Anterior cingulate cortex (tissue), 58 donors: ENCODE data around the gene HRH1.
"Not testable (repeated sequence)": the region's sequence is repeated elsewhere in the genome, so short reads cannot be mapped to it uniquely, and the experiment has no call there.

ENCODE experiments used
- DNase-seq, 58 donors: peaks; one replicate each; lab custom pipeline; 2025; lab: John Stamatoyannopoulos, UW

Gene HRH1

DNA sequence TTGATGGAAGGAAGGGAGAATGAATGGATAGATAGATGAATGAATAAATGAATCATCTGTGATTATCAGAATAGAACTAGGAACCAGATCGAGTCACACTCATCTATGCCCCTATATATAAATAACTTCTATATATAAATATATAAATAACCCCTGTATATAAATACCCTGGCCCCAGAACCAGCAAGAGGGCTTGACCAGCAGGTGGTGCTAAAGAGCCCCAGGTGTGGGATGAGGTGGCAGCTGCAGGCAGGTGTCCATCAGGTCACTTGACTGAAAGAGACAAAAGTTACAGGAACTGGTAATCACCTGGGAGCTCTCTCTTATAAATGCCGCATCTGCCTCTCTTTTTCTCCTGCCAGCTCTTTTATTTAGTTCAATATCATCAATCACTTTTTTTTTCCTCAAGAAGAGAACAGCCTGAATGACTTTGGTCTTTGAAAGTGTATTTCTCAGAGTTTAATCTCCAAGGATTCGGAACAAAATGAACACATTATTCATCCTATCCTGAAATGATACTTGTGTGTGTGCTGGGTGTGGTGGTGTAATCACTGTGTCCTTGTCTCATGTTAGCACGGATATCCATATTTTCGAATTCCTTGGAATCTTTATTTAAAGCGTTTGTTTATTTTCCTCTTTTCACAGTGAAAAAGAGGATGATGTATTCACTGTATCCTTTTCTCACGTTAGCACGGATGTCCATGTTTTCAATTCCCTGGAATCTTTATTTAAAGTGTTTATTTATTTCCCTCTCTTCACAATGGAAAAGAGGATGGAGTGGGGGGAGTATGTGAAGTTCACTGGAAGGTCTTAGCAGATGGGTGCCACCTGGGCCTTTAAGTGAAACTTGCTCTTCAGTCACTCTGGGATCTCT lies 82.5 kb downstream of the HRH1 start:
- DNase-seq, result peak in 8 of 58 donors; percentile 2 to 47 (median 10)

DNA sequence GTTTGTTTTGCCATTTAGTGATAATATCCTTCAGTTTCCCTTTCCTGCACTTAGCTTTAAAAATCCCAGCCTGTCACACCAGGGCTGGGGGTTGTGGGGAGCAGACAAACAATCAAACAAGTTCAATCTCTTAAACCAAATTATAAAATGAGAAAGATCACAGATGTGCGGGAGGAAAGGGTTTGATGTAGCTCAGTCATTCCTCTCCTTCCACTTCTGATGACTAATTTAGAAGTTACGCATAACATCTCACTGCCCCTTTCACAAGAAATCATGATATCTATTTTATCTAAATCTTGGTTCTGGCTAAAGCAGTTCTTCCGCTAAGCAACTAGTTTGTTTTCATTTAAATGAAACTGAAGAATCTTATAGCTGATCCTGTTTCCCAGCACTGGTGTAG lies 83.8 kb downstream of the HRH1 start:
- DNase-seq, result no peak

DNA sequence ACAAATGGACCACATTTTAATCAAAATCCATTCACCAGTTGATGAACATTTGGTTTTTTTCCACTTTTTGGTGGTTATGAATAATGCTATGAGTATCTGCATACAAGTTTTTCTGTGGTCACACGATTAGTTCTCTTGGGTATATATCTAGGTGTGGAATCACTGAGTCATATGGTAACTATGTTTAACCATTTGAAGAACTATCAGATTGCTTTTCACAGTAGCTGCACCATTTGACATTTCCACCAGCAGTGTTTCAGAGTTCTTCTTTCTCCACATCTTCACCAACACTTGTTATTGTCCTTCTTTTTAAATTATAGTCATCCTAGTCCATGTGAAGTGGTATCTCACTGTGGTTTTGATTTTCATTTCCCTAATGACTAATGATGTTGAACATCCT lies 84.6 kb downstream of the HRH1 start:
- DNase-seq, result no peak

DNA sequence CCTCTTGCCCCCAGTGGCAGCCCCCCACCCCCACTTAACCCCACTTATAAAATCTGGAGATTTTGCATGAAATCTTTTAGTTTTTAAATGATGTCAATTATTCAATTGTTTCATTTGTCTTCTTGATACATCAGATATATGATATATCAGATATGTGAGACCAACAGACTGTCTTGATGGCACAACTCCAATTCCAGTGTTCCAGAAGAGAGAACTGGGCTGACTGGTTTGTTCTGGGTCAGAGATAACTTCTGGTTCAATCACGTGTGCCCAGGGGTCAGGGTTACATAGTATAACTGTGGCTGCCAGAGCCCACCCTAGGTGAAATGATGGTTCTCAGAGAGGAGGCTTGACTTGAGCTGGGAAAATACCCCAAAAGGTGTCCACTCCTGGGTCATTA lies 85.5 kb downstream of the HRH1 start:
- no peak for DNase-seq

DNA sequence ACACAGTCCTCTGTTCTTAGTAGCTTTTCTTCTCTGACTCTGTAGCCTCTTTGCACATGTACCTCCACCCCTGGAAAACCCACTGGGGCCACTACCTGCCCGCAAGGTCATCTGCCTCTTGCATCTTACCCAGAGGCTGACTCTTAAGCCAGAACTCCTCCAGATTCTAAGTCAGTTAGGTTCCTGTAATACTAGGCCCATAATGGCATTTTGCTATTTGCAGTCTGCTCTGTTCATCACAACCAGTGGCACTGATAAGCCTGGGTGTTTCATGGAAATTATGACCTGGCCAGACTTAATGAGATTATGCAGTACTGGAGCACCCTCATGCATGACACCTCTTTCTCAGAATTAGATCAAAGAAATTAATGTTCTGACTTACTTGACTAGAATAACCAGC lies 86.2 kb downstream of the HRH1 start:
- DNase-seq, result no peak

DNA sequence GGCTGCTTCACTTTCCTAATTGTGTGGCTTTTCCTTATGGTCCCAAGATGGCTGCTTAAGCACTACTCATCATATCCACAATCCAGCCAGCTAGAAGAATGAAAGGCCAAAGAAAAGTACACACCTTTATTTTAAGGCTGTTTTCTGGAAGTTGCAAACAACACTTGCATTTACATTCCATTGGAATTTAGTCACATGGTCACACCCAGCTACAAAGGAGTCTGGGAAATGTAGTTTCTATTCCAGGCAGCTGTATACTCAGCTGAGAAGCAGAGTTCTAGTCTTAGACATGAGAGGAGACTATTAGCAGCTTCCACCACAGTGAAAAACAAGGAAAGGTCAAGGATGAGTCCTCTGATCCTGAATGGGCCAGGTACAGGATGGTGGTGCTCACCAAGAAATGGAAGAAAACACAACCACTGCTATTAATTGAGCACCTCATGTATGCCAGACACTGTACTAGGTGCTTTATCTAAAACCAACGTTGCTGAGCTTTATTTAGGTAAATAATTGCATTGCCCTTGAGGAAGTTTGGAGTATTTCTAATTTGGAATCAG lies 89.9 kb downstream of the HRH1 start:
- no peak for DNase-seq

DNA sequence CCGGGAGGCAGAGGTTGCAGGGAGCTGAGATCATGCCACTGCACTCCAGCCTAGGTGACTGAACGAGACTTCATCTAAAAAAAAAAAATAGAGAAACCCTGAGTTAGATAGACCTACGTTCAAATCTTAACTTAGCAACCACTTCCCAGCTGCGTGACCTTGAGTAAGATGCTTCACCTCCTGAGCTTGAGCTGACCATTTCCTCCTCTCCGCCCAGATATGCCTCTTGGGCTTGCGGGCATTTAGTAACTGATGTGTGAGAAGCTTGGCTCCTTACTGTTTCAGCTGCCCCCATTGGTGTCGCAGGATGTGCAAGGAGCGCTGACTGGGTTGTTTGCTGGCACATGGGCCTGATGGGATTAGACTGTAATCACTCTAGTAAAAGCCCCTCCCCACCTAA lies 91.0 kb downstream of the HRH1 start:
- DNase-seq, result no peak

DNA sequence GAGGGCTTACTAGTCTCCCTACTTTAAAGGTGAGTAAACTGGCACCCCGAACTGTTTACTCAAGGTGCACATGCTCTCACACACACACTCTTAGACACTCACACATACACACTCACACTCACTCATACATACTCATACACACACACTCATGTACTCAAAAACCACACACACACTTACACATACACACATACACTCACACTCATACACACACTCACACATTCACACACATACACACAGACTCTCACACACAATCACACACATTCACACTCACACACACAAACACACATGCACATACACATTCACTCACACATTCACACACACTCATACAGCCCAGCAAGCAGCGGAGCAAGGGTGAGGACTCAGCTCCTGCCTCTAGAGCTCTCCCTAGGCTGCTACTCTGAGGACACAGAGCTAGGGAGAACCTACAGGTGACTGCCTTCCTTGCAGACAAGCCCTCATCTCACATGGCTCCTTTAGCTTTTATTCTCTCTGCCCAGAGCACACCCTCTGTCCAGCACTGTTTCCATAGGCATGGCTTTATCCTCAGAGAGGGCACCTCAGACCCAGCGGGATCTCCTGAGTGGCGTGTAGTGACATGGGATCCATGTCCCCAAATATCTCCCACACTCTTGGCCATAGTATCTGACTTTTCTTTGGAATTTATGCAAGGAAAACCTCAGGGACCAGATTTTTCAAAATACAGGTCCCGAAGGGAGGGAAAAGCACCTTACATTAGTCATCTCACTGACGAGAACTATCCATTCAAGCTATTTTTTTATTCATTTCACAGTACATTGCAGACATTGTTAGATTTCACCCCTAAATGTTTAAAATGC lies 91.8 kb downstream of the HRH1 start:
- no peak for DNase-seq

DNA sequence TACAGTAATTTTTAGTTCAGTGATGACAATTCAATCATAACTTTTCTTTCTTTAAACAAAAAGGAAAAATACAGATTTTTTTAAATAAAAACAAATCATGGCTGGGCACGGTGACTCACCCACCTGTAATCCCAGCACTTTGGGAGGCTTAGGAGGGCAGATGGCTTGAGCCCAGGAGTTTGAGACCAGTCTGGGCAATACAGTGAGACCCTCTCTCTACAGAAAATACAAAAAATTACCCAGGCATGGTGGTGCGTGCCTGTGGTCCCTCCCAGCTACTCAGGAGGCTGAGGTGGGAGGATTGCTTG lies 92.3 kb downstream of the HRH1 start:
- DNase-seq, result no peak

DNA sequence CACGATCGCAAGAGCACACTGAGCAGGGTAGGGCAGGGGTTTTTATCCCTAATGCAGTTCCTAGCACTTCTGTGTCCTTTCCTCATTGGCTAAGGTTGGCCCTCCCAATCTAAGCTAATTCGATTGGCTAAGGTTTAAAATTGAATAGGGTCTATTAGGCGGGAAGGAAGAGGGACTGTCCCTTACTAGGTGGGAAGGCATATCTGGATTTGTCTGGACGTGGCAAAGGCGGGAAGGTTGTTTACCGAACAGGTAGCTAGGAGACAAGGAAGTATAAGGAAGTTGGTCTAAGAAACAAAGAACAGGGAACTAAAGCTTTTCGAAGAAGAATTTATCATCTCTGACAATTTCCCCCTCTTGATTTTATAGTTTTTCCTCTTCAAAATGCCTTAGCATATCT lies 93.1 kb downstream of the HRH1 start:
- DNase-seq, result no peak

DNA sequence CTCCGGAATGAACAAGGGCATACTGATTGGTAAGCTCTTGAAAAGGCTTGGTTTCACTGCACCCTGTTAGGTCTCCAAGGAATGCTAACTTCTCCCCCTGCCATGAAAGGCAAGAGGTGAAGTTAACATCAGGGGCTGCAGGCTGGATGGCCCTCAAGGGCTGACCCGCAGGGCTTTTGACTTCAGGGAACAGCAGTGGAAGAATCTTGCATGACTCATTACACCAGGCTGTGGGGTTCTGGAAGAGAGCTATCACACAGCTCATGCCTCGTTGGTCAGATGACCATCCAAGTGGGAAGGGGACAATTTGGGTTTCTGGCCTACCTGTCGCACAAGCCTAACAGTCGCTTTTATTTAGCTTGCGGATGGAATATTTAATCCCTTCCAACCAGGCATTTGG lies 94.3 kb downstream of the HRH1 start:
- no peak for DNase-seq

DNA sequence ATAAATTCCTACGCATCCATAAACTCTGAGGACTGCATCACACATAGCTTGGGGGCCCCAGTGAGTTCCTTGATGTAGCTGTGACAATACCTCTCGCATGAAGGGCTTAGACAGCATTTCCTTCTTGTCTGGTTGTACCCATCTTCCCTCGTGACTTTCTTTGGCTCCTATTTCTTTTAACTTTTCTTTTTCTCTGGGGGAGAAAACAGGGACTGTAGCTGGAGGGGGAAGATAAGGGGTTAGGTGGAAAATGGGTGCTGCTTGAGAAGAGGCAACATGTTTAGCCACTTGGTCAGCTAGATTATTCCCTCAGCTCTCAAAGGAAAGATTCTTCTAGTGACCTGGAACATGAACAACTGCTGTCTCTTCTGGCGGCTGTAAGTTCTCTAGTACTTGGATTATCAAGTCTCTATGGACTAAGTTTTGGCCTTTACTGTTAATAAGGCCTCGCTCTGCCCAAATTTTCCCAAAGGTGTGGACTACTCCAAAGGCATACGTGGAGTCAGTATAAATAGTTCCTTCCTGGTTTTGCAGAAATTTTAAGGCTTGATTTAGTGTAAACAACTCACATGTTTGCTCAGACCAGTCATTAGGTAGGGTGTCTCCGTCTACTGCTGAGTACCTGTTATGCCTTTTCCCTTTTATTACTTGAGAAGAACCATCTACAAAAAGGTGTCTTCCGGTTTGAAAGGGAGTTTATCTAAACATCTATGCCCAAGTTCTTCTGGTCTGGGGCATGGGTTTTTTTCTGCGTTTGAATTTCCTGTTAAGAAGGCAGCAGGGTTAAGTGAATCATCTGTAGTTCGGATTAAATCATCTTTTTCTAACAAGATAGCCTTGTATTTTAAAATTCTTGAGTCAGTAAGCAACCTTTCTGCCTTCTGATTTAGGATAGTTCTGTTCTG lies 96.9 kb downstream of the HRH1 start:
- no peak for DNase-seq

DNA sequence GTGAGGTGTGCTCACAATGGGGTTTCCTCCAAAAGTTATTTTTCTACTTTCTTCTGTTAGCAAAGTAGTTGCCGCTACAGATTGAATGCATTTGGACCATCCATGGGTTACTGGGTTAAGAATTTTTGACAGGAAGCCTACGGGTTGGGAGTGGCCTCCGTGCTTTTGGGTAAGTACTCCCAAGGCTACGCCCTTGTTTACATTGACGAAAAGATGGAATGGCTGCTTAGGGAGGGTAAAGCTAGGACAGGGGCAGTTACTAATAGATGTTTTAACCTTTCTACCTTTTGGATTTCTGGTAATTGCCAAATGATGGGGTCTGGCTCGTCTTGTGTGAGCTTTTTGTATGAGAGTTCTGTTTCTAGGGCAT lies 97.5 kb downstream of the HRH1 start:
- DNase-seq, result no peak

DNA sequence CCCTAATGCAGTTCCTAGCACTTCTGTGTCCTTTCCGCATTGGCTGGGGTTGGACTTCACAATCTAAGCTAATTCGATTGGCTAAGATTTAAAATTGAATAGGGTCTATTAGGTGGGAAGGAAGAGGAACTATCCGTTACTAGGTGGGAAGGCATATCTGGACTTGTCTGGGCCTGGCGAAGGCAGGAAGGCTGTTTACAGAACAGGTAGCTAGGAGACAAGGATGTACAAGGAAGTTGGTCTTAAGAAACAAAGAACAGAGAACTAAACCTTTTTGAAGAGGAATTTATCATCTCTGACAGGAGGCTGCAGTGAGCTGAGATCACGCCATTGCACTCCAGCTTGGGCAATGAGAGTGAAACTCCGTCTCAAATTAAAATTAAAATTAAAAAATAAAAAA lies 100.6 kb downstream of the HRH1 start:
- DNase-seq, result no peak

DNA sequence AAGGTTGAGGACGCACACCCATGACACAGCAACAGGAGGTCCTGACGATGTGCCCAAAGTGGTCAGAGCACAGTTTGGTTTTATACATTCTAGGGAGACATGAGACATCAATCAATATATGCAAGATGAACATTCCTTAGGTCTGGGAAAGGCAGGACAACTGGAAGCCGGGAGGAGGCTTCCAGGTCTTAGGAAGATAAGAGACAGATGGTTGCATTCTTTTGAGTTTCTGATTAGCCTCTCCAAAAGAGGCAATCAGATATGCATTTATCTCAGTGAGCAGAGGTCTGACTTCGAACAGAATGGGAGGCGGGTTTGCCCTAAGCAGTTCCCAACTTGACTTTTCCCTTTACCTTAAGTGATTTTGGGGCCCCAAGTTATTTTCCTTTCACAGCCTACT lies 101.2 kb downstream of the HRH1 start:
- DNase-seq, result not testable (repeated sequence)

DNA sequence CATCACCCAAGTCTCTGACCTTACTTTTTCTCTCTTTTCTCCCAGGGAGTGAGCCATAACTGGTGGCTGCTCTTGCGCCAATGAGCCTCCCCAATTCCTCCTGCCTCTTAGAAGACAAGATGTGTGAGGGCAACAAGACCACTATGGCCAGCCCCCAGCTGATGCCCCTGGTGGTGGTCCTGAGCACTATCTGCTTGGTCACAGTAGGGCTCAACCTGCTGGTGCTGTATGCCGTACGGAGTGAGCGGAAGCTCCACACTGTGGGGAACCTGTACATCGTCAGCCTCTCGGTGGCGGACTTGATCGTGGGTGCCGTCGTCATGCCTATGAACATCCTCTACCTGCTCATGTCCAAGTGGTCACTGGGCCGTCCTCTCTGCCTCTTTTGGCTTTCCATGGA lies 104.7 kb downstream of the HRH1 start:
- DNase-seq, result no peak

DNA sequence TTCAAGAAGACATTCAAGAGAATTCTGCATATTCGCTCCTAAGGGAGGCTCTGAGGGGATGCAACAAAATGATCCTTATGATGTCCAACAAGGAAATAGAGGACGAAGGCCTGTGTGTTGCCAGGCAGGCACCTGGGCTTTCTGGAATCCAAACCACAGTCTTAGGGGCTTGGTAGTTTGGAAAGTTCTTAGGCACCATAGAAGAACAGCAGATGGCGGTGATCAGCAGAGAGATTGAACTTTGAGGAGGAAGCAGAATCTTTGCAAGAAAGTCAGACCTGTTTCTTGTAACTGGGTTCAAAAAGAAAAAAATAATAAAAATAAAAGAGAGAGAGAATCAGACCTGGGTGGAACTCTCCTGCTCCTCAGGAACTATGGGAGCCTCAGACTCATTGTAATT lies 106.2 kb downstream of the HRH1 start:
- DNase-seq, result no peak

DNA sequence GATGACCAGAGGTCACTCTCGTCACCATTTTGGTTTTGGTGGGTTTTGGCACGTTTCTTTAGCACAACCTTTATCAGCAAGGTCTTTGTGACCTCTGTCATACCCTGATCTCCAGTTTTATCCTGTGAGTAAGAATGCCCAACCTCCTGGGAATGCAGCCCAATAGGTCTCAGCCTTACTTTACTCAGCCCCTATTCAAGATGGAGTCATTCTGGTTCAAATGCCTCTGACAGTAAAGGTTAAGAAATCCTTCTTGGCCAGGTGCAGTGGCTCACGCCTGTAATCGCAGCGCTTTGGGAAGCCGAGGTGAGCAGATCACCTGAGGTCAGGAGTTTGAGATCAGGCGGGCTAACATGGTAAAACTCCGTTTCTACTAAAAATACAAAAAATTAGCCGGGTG lies 114.7 kb downstream of the HRH1 start:
- DNase-seq, result no peak

DNA sequence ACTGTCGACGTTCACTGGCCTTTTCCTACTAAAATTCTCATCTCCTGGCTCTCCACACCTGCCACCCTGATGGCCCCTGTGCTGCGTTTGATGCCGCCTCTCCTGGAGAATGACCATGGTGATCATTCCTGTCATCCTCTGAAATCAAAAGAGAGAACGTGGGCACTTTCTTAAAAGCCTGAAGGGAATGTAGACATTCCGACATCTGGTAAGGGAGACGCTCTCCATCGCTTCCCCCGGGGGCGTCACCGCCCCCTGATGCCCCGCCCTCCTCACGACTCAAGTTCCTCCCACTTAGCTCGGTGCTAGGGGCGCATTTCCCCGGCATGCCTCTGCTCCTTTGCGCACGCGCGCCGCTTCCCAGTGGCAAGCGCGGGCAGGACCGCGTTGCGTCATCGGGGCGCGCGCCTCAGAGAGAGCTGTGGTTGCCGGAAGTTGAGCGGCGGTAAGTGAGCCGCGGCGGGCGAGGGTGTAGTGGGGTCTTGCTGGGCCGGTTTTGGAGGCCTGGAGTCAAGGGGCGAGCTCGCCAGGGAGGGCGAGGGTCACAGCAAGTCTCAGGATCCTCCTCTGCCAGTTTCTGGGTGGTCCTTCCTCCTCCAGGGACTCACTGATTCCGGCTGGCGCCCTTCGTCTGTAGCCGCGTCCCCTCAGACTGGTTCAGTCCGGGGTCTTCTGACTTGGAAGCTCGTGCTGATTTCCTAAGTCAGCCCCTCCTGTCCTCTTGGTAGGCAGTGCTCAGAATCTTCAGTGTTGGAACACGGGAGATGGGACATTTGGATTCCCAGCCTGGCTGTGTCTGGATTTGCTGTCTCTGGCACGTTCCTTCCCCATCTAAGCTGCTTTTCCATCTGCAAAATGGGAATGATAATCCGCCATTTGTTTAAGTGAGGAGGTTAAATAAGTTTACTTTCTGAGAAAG lies 118.0 kb downstream of the HRH1 start, which contains the start of gene ATG7:
TSS of gene ATG7 (plus strand) at position 412 of the 919 bp plus-strand sequence. CDS start 26,299 bp downstream, outside the sequence.
- DNase-seq, result peak; percentile 59 to 96 (median 92)
